HepG2 (cell line): ENCODE data around the gene SAMD4B. TPM values are rescaled to one million over a fixed set of nuclear protein-coding genes. Genes with fewer than 3 reads are reported as not detected.

ENCODE experiments used
- FIP1L1 ChIP-seq: fragments of 200-400 bp; formaldehyde crosslinking; IDR thresholded peaks from 2 replicates; pipeline ENCODE4 v1.6.1; 2018; ENCODE audit warnings: low read depth, mild to moderate bottlenecking, low read length, moderate library complexity, borderline replicate concordance; ENCODE audit not compliant: insufficient read depth
- HNRNPH1 ChIP-seq: fragments of 200-400 bp; formaldehyde crosslinking; optimal IDR thresholded peaks from 2 replicates; pipeline ENCODE3; 2017; ENCODE audit warnings: mild to moderate bottlenecking, low read depth, low read length
- IRF2 ChIP-seq: IDR thresholded peaks from 2 replicates; pipeline ENCODE4 v1.6.1; 2018; ENCODE audit warnings: missing genetic modification reagents, missing compliant biosample characterization
- PCBP1 ChIP-seq: fragments of 200-400 bp; formaldehyde crosslinking; IDR thresholded peaks from 2 replicates; pipeline ENCODE4 v1.6.1; 2017; ENCODE audit warnings: mild to moderate bottlenecking, low read depth, low read length, borderline replicate concordance
- PITX1 ChIP-seq: sonication (generic); formaldehyde crosslinking; IDR thresholded peaks from 2 replicates; pipeline ENCODE4 v1.5.1; 2020; ENCODE audit warnings: mild to moderate bottlenecking, missing genetic modification reagents
- SALL1 ChIP-seq: sonication (generic); formaldehyde crosslinking; IDR thresholded peaks from 2 replicates; pipeline ENCODE4 v1.8.0; 2022; ENCODE audit warnings: mild to moderate bottlenecking, missing genetic modification reagents
- SAP130 ChIP-seq: IDR thresholded peaks from 2 replicates; pipeline ENCODE4 v1.6.1; 2016; ENCODE audit warnings: low read depth
- TBL1XR1 ChIP-seq: fragments of 150-350 bp; IDR thresholded peaks from 2 replicates; pipeline ENCODE4 v1.6.1; 2014; ENCODE audit warnings: borderline replicate concordance, low read length; ENCODE audit not compliant: partially characterized antibody
- TBX2 ChIP-seq: sonication (generic); formaldehyde crosslinking; IDR thresholded peaks from 2 replicates; pipeline ENCODE4 v1.5.0; 2020; ENCODE audit warnings: missing genetic modification reagents, mild to moderate bottlenecking, borderline replicate concordance
- TCF7 ChIP-seq: sonication (generic); IDR thresholded peaks from 2 replicates; pipeline ENCODE4 v1.6.1; 2016; ENCODE audit warnings: antibody characterized with exemption, low read depth
- ZNF337 ChIP-seq: sonication (generic); formaldehyde crosslinking; IDR thresholded peaks from 2 replicates; pipeline ENCODE4 v1.5.1; 2020; ENCODE audit warnings: missing genetic modification reagents, low read depth, mild to moderate bottlenecking, borderline replicate concordance
- ZNF552 ChIP-seq: sonication (generic); formaldehyde crosslinking; IDR thresholded peaks from 2 replicates; pipeline ENCODE4 v1.9.0; 2022; ENCODE audit warnings: missing genetic modification reagents, mild to moderate bottlenecking, borderline replicate concordance
- ZNF652 ChIP-seq: IDR thresholded peaks from 2 replicates; pipeline ENCODE4 v1.6.1; 2016; ENCODE audit warnings: low read depth, borderline replicate concordance
- polyA plus RNA-seq, 8 experiments: library from polyadenylated mRNA; depleted of rRNA in 3 of 8; stranded (reverse) in 7 of 8; unstranded in 1 of 8; fragments of >200 nt; fragmentation: Illumina TruSeq in 4 of 8; extraction: Trizol in 4 of 8; gene quantifications; 2 replicates each; pipeline versions ENCODE4 v1.2.1 to v1.2.3, GENCODE V29; 2011 to 2016; ENCODE audit warnings: low read depth in 4 of 8, missing spikeins in 1 of 8, mixed read lengths in 1 of 8; ENCODE audit not compliant: insufficient read depth in 1 of 8
- total RNA-seq, 5 experiments: library from RNA; depleted of rRNA; stranded (reverse); fragments of >200 nt; fragmentation: Illumina TruSeq; extraction: Trizol; gene quantifications; 2 replicates each; pipeline ENCODE4 v1.2.3, GENCODE V29; 2016; ENCODE audit warnings: low read depth in 1 of 5
- TF ChIP-seq, protein P1 (sequence below): sonication (generic); formaldehyde crosslinking; IDR thresholded peaks from 2 replicates; pipeline ENCODE4 v1.4.0; 2020; ENCODE audit warnings: missing genetic modification reagents, borderline replicate concordance
- TF ChIP-seq, protein P2 (sequence below): sonication (generic); formaldehyde crosslinking; IDR thresholded peaks from 2 replicates; pipeline ENCODE4 v1.4.0; 2020; ENCODE audit warnings: low read depth, mild to moderate bottlenecking, missing genetic modification reagents
- TF ChIP-seq, protein P3 (sequence below): sonication (generic); formaldehyde crosslinking; IDR thresholded peaks from 2 replicates; pipeline ENCODE4 v1.5.0; 2020; ENCODE audit warnings: missing genetic modification reagents
- TF ChIP-seq, protein P4 (sequence below): sonication (generic); formaldehyde crosslinking; IDR thresholded peaks from 2 replicates; pipeline ENCODE4 v1.9.0; 2021; ENCODE audit warnings: missing genetic modification reagents, borderline replicate concordance

The SAMD4B gene
- total and polyA plus RNA-seq, 2 of the 13 experiments (the other 11 are each of a cell fraction or from before 2014, with no cell fraction given): 26.0 to 31.8 TPM

DNA sequence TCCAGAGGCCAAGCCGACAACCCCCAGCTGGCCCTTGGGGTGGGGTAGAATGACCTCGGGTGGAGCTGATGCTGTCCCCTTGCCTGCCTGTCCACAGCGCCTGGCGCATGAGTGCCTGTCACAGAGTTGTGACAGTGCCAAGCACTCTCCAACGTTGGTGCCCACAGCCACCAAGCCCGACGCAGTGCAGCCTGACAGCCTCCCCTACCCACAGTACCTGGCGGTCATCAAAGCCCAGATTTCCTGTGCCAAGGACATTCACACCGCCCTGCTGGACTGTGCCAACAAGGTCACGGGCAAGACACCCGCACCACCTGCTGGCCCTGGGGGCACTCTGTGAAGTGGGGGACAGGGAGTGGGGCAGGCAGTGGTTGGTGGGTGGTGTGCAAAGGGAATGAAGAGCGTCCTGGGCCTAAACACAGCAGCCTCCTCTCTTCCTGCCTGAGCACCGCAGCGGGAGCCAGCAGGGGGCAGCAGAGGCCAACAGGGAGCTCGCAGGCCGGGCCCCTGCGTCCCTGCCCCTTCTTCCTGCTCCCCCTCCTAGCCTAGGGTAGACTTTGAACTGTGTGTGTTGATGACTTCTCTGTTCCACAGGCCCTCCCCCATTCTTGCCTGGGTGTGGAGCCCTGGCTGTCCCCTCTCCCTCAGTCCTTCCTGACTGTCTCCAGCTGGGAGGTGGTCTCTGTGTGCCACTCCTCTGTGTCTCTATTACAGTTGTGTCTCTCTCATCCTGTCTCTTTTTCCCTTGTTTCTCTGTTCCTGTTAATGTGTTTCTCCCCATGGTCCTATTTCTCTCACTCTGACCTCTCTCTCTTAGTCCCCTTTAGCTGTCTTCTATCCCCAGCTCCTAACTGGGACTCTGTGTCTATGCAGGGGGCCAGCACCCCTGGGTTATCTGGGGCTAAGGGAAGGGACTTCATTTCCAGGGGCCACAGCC, 55.4 kb downstream of the SAMD4B start (continued):
- TF ChIP-seq ZNF652 (peak; percentile 67), TBL1XR1 (peak; percentile 33), HNRNPH1 (no peak), SAP130 (CRISPR knock-in tag) (peak; percentile 93), SALL1 (peak; percentile 93), ZNF552 (CRISPR knock-in tag) (no peak), PCBP1 (0 out of 2 replicates have a peak, but pooled peaks have one; percentile 85), ZNF337 (peak; percentile 82; the same call in 1 of the 2 replicates), FIP1L1 (no peak), TCF7 (no peak), TBX2 (CRISPR knock-in tag) (peak; percentile 83), PITX1 (CRISPR knock-in tag) (peak; percentile 87; the same call in 1 of the 2 replicates), IRF2 (CRISPR knock-in tag) (peak; percentile 93)
- TF ChIP-seq, protein P1, sequence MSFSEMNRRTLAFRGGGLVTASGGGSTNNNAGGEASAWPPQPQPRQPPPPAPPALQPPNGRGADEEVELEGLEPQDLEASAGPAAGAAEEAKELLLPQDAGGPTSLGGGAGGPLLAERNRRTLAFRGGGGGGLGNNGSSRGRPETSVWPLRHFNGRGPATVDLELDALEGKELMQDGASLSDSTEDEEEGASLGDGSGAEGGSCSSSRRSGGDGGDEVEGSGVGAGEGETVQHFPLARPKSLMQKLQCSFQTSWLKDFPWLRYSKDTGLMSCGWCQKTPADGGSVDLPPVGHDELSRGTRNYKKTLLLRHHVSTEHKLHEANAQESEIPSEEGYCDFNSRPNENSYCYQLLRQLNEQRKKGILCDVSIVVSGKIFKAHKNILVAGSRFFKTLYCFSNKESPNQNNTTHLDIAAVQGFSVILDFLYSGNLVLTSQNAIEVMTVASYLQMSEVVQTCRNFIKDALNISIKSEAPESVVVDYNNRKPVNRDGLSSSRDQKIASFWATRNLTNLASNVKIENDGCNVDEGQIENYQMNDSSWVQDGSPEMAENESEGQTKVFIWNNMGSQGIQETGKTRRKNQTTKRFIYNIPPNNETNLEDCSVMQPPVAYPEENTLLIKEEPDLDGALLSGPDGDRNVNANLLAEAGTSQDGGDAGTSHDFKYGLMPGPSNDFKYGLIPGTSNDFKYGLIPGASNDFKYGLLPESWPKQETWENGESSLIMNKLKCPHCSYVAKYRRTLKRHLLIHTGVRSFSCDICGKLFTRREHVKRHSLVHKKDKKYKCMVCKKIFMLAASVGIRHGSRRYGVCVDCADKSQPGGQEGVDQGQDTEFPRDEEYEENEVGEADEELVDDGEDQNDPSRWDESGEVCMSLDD (CRISPR knock-in tag): no peak
- TF ChIP-seq, protein P2, sequence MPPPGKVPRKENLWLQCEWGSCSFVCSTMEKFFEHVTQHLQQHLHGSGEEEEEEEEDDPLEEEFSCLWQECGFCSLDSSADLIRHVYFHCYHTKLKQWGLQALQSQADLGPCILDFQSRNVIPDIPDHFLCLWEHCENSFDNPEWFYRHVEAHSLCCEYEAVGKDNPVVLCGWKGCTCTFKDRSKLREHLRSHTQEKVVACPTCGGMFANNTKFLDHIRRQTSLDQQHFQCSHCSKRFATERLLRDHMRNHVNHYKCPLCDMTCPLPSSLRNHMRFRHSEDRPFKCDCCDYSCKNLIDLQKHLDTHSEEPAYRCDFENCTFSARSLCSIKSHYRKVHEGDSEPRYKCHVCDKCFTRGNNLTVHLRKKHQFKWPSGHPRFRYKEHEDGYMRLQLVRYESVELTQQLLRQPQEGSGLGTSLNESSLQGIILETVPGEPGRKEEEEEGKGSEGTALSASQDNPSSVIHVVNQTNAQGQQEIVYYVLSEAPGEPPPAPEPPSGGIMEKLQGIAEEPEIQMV (CRISPR knock-in tag): 0 out of 2 replicates have a peak, but pooled peaks have one; percentile 61
- TF ChIP-seq, protein P3, sequence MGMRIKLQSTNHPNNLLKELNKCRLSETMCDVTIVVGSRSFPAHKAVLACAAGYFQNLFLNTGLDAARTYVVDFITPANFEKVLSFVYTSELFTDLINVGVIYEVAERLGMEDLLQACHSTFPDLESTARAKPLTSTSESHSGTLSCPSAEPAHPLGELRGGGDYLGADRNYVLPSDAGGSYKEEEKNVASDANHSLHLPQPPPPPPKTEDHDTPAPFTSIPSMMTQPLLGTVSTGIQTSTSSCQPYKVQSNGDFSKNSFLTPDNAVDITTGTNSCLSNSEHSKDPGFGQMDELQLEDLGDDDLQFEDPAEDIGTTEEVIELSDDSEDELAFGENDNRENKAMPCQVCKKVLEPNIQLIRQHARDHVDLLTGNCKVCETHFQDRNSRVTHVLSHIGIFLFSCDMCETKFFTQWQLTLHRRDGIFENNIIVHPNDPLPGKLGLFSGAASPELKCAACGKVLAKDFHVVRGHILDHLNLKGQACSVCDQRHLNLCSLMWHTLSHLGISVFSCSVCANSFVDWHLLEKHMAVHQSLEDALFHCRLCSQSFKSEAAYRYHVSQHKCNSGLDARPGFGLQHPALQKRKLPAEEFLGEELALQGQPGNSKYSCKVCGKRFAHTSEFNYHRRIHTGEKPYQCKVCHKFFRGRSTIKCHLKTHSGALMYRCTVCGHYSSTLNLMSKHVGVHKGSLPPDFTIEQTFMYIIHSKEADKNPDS: no peak
- TF ChIP-seq, protein P4, sequence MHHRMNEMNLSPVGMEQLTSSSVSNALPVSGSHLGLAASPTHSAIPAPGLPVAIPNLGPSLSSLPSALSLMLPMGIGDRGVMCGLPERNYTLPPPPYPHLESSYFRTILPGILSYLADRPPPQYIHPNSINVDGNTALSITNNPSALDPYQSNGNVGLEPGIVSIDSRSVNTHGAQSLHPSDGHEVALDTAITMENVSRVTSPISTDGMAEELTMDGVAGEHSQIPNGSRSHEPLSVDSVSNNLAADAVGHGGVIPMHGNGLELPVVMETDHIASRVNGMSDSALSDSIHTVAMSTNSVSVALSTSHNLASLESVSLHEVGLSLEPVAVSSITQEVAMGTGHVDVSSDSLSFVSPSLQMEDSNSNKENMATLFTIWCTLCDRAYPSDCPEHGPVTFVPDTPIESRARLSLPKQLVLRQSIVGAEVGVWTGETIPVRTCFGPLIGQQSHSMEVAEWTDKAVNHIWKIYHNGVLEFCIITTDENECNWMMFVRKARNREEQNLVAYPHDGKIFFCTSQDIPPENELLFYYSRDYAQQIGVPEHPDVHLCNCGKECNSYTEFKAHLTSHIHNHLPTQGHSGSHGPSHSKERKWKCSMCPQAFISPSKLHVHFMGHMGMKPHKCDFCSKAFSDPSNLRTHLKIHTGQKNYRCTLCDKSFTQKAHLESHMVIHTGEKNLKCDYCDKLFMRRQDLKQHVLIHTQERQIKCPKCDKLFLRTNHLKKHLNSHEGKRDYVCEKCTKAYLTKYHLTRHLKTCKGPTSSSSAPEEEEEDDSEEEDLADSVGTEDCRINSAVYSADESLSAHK (CRISPR knock-in tag): no peak
